Amniotic epithelial cell (primary cell): ENCODE data around the gene USP54.
A peak's percentile ranks its signal among the peaks of the same experiment; 100 is the strongest.
"Not testable (repeated sequence)": the region's sequence is repeated elsewhere in the genome, so short reads cannot be mapped to it uniquely, and the experiment has no call there.

Source experiments
- DNase-seq: peaks from one replicate; pipeline ENCODE4 v3.0.0-alpha.2; 2010; ENCODE audit warnings: low read depth

The USP54 gene

GRCh38 chr10:73590881-73591799 lies at the start of gene USP54:
TSS of gene USP54 (minus strand) at chr10:73591342. CDS start at chr10:73575658, 15,684 bp downstream.
- peak; percentile 98 for DNase-seq

- DNase-seq: no peak
Measured at GRCh38 chr10:73639286-73639685, 48.1 kb upstream of the USP54 start.

GRCh38 chr10:73635781-73636180 lies 44.6 kb upstream of the USP54 start:
- DNase-seq: no peak

GRCh38 chr10:73634421-73634820 lies 43.3 kb upstream of the USP54 start:
- DNase-seq: no peak

GRCh38 chr10:73629165-73629564 lies 38.0 kb upstream of the USP54 start:
- no peak for DNase-seq

GRCh38 chr10:73628405-73628804 lies 37.3 kb upstream of the USP54 start:
- no peak for DNase-seq

GRCh38 chr10:73627300-73627699 lies 36.2 kb upstream of the USP54 start:
- no peak for DNase-seq

- DNase-seq: peak; percentile 96
Measured at GRCh38 chr10:73625884-73626752, 35.0 kb upstream of the USP54 start.

GRCh38 chr10:73625004-73625883 lies 34.1 kb upstream of the USP54 start:
- peak; percentile 34 for DNase-seq

GRCh38 chr10:73623056-73623455 lies 31.9 kb upstream of the USP54 start:
- no peak for DNase-seq

- DNase-seq: not testable (repeated sequence)
Measured at GRCh38 chr10:73620974-73621373, 29.8 kb upstream of the USP54 start.

GRCh38 chr10:73617143-73617542 lies 26.0 kb upstream of the USP54 start:
- not testable (repeated sequence) for DNase-seq

- no peak for DNase-seq
Measured at GRCh38 chr10:73614720-73615119, 23.6 kb upstream of the USP54 start.

- no peak for DNase-seq
Measured at GRCh38 chr10:73609116-73609515, 18.0 kb upstream of the USP54 start.

GRCh38 chr10:73601486-73601921 lies 10.4 kb upstream of the USP54 start:
- DNase-seq: no peak

- no peak for DNase-seq
Measured at GRCh38 chr10:73597346-73597745, 6.2 kb upstream of the USP54 start.

- DNase-seq: no peak
Measured at GRCh38 chr10:73593812-73594211, 2.7 kb upstream of the USP54 start.

- DNase-seq: no peak
Measured at GRCh38 chr10:73593110-73593509, 2.0 kb upstream of the USP54 start.

GRCh38 chr10:73591935-73592699 lies 975 bp upstream of the USP54 start:
- DNase-seq: peak; percentile 65

GRCh38 chr10:73589563-73590126 lies 1.5 kb downstream of the USP54 start:
- DNase-seq: peak; percentile 96

GRCh38 chr10:73588656-73589055 lies 2.5 kb downstream of the USP54 start:
- peak; percentile 84 for DNase-seq
